ENCODE results near the gene SIRT3. TPM values are rescaled to one million over a fixed set of nuclear protein-coding genes. Genes with fewer than 3 reads are reported as not detected.
"Not testable (repeated sequence)": the region's sequence is repeated elsewhere in the genome, so short reads cannot be mapped to it uniquely, and the experiment has no call there.

Gene SIRT3
- total RNA-seq, 1 donor: 6.2 TPM

- peaks cover 11% of the 10 kb centered on the region for H3K4me1 ChIP-seq (ENCODE audit: insufficient read depth, low read length)
These were observed 21.0 kb upstream of the SIRT3 start for GRCh38 chr11:256952-257737.

GRCh38 chr11:255816-256215 is 19.7 kb upstream of the SIRT3 start:
- H3K4me3 ChIP-seq (ENCODE audit: low read length): no peak overlapping the region
- H3K27me3 ChIP-seq (ENCODE audit: insufficient read depth, low read length): no peaks in the 10 kb centered on the region
- peaks cover 15% of the 10 kb centered on the region for H3K4me1 ChIP-seq (ENCODE audit: insufficient read depth, low read length)
- no peaks in the 10 kb centered on the region for H3K9me3 ChIP-seq (ENCODE audit: low read depth, low read length)

More at GRCh38 chr11:256952-257737, 21.0 kb upstream of the SIRT3 start:
- Histone ChIP-seq H3K9me3 (ENCODE audit: low read depth, low read length) (no peaks in the 10 kb centered on the region), H3K4me3 (ENCODE audit: low read length) (no peak overlapping the region), H3K27me3 (ENCODE audit: insufficient read depth, low read length) (no peaks in the 10 kb centered on the region)

- peaks cover 16% of the 10 kb centered on the region for H3K4me1 ChIP-seq (ENCODE audit: insufficient read depth, low read length)
- H3K4me3 ChIP-seq (ENCODE audit: low read length): no peak overlapping the region
- H3K27me3 ChIP-seq (ENCODE audit: insufficient read depth, low read length): no peaks in the 10 kb centered on the region
- H3K9me3 ChIP-seq (ENCODE audit: low read depth, low read length): no peaks in the 10 kb centered on the region
These were observed 19.0 kb upstream of the SIRT3 start for GRCh38 chr11:255176-255575.

GRCh38 chr11:253886-254270 is 17.7 kb upstream of the SIRT3 start:
- H3K9me3 ChIP-seq (ENCODE audit: low read depth, low read length): no peaks in the 10 kb centered on the region
- H3K4me3 ChIP-seq (ENCODE audit: low read length): no peak overlapping the region
- H3K27me3 ChIP-seq (ENCODE audit: insufficient read depth, low read length): no peaks in the 10 kb centered on the region
- peaks cover 16% of the 10 kb centered on the region for H3K4me1 ChIP-seq (ENCODE audit: insufficient read depth, low read length)

GRCh38 chr11:253160-253885 is 17.2 kb upstream of the SIRT3 start:
- Histone ChIP-seq H3K27me3 (ENCODE audit: insufficient read depth, low read length) (no peaks in the 10 kb centered on the region), H3K4me3 (ENCODE audit: low read length) (no peak overlapping the region), H3K4me1 (ENCODE audit: insufficient read depth, low read length) (peaks cover 16% of the 10 kb centered on the region), H3K9me3 (ENCODE audit: low read depth, low read length) (no peaks in the 10 kb centered on the region)

GRCh38 chr11:252666-253065 is 16.5 kb upstream of the SIRT3 start:
- H3K4me3 ChIP-seq (ENCODE audit: low read length): no peak overlapping the region
- peaks cover 13% of the 10 kb centered on the region for H3K4me1 ChIP-seq (ENCODE audit: insufficient read depth, low read length)
- H3K27me3 ChIP-seq (ENCODE audit: insufficient read depth, low read length): no peaks in the 10 kb centered on the region
- H3K9me3 ChIP-seq (ENCODE audit: low read depth, low read length): no peaks in the 10 kb centered on the region

- Histone ChIP-seq H3K4me3 (ENCODE audit: low read length) (no peak overlapping the region), H3K9me3 (ENCODE audit: low read depth, low read length) (no peaks in the 10 kb centered on the region), H3K4me1 (ENCODE audit: insufficient read depth, low read length) (peaks cover 5% of the 10 kb centered on the region), H3K27me3 (ENCODE audit: insufficient read depth, low read length) (no peaks in the 10 kb centered on the region)
These were observed 15.4 kb upstream of the SIRT3 start for GRCh38 chr11:251550-251949.

- Histone ChIP-seq H3K4me3 (ENCODE audit: low read length) (no peak overlapping the region), H3K27me3 (ENCODE audit: insufficient read depth, low read length) (no peaks in the 10 kb centered on the region), H3K9me3 (ENCODE audit: low read depth, low read length) (no peaks in the 10 kb centered on the region), H3K4me1 (ENCODE audit: insufficient read depth, low read length) (peaks cover 5% of the 10 kb centered on the region)
These were observed 14.7 kb upstream of the SIRT3 start for GRCh38 chr11:250740-251299.

- H3K27me3 ChIP-seq (ENCODE audit: insufficient read depth, low read length): no peaks in the 10 kb centered on the region
- H3K9me3 ChIP-seq (ENCODE audit: low read depth, low read length): no peaks in the 10 kb centered on the region
These were observed 14.1 kb upstream of the SIRT3 start for GRCh38 chr11:250274-250673.

GRCh38 chr11:249062-249461 is 12.9 kb upstream of the SIRT3 start:
- Histone ChIP-seq H3K4me1 (ENCODE audit: insufficient read depth, low read length) (peaks cover 5% of the 10 kb centered on the region), H3K9me3 (ENCODE audit: low read depth, low read length) (no peaks in the 10 kb centered on the region), H3K4me3 (ENCODE audit: low read length) (no peak overlapping the region), H3K27me3 (ENCODE audit: insufficient read depth, low read length) (no peaks in the 10 kb centered on the region)

More at GRCh38 chr11:250274-250673, 14.1 kb upstream of the SIRT3 start:
- Histone ChIP-seq H3K4me3 (ENCODE audit: low read length) (no peak overlapping the region), H3K4me1 (ENCODE audit: insufficient read depth, low read length) (peaks cover 5% of the 10 kb centered on the region)

- H3K4me3 ChIP-seq (ENCODE audit: low read length): no peak overlapping the region
- H3K9me3 ChIP-seq (ENCODE audit: low read depth, low read length): no peaks in the 10 kb centered on the region
- H3K4me1 ChIP-seq (ENCODE audit: insufficient read depth, low read length): peaks cover 2% of the 10 kb centered on the region
- no peaks in the 10 kb centered on the region for H3K27me3 ChIP-seq (ENCODE audit: insufficient read depth, low read length)
These were observed 8.2 kb upstream of the SIRT3 start for GRCh38 chr11:244376-244775.

GRCh38 chr11:241634-242033 is 5.5 kb upstream of the SIRT3 start:
- no peaks in the 10 kb centered on the region for H3K9me3 ChIP-seq (ENCODE audit: low read depth, low read length)
- H3K4me1 ChIP-seq (ENCODE audit: insufficient read depth, low read length): peaks cover 16% of the 10 kb centered on the region
- no peak overlapping the region for H3K4me3 ChIP-seq (ENCODE audit: low read length)
- no peaks in the 10 kb centered on the region for H3K27me3 ChIP-seq (ENCODE audit: insufficient read depth, low read length)

GRCh38 chr11:240315-240714 is 4.2 kb upstream of the SIRT3 start:
- no peak overlapping the region for H3K4me3 ChIP-seq (ENCODE audit: low read length)
- peaks cover 21% of the 10 kb centered on the region for H3K4me1 ChIP-seq (ENCODE audit: insufficient read depth, low read length)

GRCh38 chr11:238346-238745 is 2.2 kb upstream of the SIRT3 start:
- H3K9me3 ChIP-seq (ENCODE audit: low read depth, low read length); H3K27me3 ChIP-seq (ENCODE audit: insufficient read depth, low read length); H3K4me3 ChIP-seq (ENCODE audit: low read length): not testable (repeated sequence)
- H3K4me1 ChIP-seq (ENCODE audit: insufficient read depth, low read length): peaks cover 24% of the 10 kb centered on the region

More at GRCh38 chr11:240315-240714, 4.2 kb upstream of the SIRT3 start:
- Histone ChIP-seq H3K27me3 (ENCODE audit: insufficient read depth, low read length) (no peaks in the 10 kb centered on the region), H3K9me3 (ENCODE audit: low read depth, low read length) (no peaks in the 10 kb centered on the region)

All from mononuclear cell (primary cell).